Smooth muscle cell (in vitro differentiated cells): Measurements from ENCODE around the gene MAB21L1. TPM values are rescaled to one million over a fixed set of nuclear protein-coding genes. Genes with fewer than 3 reads are reported as not detected.

Experiments used
- DNase-seq: peaks from one replicate; lab custom pipeline; 2025; ENCODE audit not compliant: unreplicated experiment; lab: John Stamatoyannopoulos, UW
- H2AFZ ChIP-seq: fragments of 200-600 bp; sonication (generic); 2 replicates; pipeline ENCODE4 v1.6.0; 2016; ENCODE audit warnings: antibody characterized with exemption, low read depth, mild to moderate bottlenecking
- H3F3A ChIP-seq: fragments of 200-600 bp; sonication (generic); 2 replicates; pipeline ENCODE4 v1.6.0; 2017; ENCODE audit warnings: antibody characterized with exemption, low read depth
- H3K27ac ChIP-seq: fragments of 200-600 bp; sonication (generic); 2 replicates; pipeline ENCODE4 v1.5.1; 2016; ENCODE audit warnings: low read depth, mild to moderate bottlenecking
- H3K27me3 ChIP-seq: fragments of 200-600 bp; sonication (generic); 2 replicates; pipeline ENCODE4 v1.6.1; 2016; ENCODE audit warnings: low read depth, mild to moderate bottlenecking
- H3K36me3 ChIP-seq: fragments of 200-600 bp; sonication (generic); 2 replicates; pipeline ENCODE4 v1.5.1; 2016; ENCODE audit warnings: low read depth
- H3K4me1 ChIP-seq: fragments of 200-600 bp; sonication (generic); 2 replicates; pipeline ENCODE4 v1.5.1; 2016; ENCODE audit warnings: low read depth
- H3K4me2 ChIP-seq: fragments of 200-600 bp; sonication (generic); 2 replicates; pipeline ENCODE4 v1.6.0; 2016; ENCODE audit warnings: mild to moderate bottlenecking
- H3K4me3 ChIP-seq: fragments of 200-600 bp; sonication (generic); 2 replicates; pipeline ENCODE4 v1.5.1; 2016; ENCODE audit warnings: mild to moderate bottlenecking
- H3K79me2 ChIP-seq: fragments of 200-600 bp; sonication (generic); 2 replicates; pipeline ENCODE4 v1.6.0; 2016; ENCODE audit warnings: low read depth, mild to moderate bottlenecking
- H3K9ac ChIP-seq: fragments of 200-600 bp; sonication (generic); 2 replicates; pipeline ENCODE4 v1.6.0; 2016; ENCODE audit warnings: low read depth
- H3K9me3 ChIP-seq: fragments of 200-600 bp; sonication (generic); replicated peaks from 2 replicates; pipeline ENCODE4 v1.5.1; 2016; ENCODE audit warnings: low read depth
- H4K20me1 ChIP-seq: fragments of 200-600 bp; sonication (generic); 2 replicates; pipeline ENCODE4 v1.6.0; 2016; ENCODE audit warnings: low read depth
- WGBS: methylation state at CpG from one replicate; pipeline ENCODE4 v1.1.7; 2016; ENCODE audit warnings: low lambda C conversion rate; 5-methylcytosine and 5-hydroxymethylcytosine counted together
- polyA plus RNA-seq: library from polyadenylated mRNA; unstranded; fragments of >200 nt; fragmentation: Nextera tagmentation; extraction: Ambion mirVana; gene quantifications from 2 replicates; pipeline ENCODE4 v1.2.1, GENCODE V29; 2016
- total RNA-seq: library from RNA; depleted of rRNA; stranded (reverse); fragments of >200 nt; gene quantifications from 2 replicates; pipeline ENCODE4 v1.2.3, GENCODE V29; 2014
- TF ChIP-seq, protein P1 (sequence below): fragments of 200-600 bp; sonication (generic); IDR thresholded peaks from 2 replicates; pipeline ENCODE4 v1.5.1; 2017; ENCODE audit warnings: borderline replicate concordance, mild to moderate bottlenecking, antibody characterized with exemption; ENCODE audit not compliant: insufficient read depth, poor library complexity, severe bottlenecking

MAB21L1 gene
- total and polyA plus RNA-seq, 2 experiments from 2014 or later, result 0.18 TPM; not detected in 1

DNA sequence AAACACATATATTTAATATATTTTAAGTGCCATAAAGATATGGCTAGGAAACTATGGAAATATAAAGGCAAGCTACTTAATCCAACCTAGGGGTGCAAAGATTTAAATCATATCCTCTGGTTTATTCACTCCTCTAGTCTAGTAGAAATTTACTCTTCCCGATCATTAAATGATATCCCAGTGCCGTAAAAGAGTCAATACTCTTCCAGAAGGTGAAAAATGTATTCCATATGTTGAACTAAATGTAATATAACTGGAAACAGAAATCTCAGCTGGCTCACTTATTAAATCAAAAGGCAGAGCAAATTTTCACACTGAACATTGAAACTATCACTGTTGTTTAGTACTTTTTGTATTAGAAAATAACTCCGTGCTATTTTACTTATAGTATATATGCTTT is 11.1 kb downstream of the MAB21L1 start:
- H3K36me3 ChIP-seq, result no peaks in the 10 kb centered on the region
- H3K27me3 ChIP-seq, result peaks cover 30% of the 10 kb centered on the region
- TF ChIP-seq, protein P1, sequence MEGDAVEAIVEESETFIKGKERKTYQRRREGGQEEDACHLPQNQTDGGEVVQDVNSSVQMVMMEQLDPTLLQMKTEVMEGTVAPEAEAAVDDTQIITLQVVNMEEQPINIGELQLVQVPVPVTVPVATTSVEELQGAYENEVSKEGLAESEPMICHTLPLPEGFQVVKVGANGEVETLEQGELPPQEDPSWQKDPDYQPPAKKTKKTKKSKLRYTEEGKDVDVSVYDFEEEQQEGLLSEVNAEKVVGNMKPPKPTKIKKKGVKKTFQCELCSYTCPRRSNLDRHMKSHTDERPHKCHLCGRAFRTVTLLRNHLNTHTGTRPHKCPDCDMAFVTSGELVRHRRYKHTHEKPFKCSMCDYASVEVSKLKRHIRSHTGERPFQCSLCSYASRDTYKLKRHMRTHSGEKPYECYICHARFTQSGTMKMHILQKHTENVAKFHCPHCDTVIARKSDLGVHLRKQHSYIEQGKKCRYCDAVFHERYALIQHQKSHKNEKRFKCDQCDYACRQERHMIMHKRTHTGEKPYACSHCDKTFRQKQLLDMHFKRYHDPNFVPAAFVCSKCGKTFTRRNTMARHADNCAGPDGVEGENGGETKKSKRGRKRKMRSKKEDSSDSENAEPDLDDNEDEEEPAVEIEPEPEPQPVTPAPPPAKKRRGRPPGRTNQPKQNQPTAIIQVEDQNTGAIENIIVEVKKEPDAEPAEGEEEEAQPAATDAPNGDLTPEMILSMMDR, result no peak
- H3K9ac ChIP-seq, result no peak overlapping the region
- DNase-seq, result no peak
- H3F3A ChIP-seq, result no peaks in the 10 kb centered on the region
- peaks cover 11% of the 10 kb centered on the region for H3K4me1 ChIP-seq
- no peaks in the 10 kb centered on the region for H3K9me3 ChIP-seq
- WGBS, result 98% methylated on average over 3 of the region's 3 CpGs
- H3K4me2 ChIP-seq, result no peak overlapping the region
- no peak overlapping the region for H3K4me3 ChIP-seq
- no peak overlapping the region for H3K27ac ChIP-seq
- no peak overlapping the region for H2AFZ ChIP-seq
- no peaks in the 10 kb centered on the region for H3K79me2 ChIP-seq
- peaks cover 8% of the 10 kb centered on the region for H4K20me1 ChIP-seq

DNA sequence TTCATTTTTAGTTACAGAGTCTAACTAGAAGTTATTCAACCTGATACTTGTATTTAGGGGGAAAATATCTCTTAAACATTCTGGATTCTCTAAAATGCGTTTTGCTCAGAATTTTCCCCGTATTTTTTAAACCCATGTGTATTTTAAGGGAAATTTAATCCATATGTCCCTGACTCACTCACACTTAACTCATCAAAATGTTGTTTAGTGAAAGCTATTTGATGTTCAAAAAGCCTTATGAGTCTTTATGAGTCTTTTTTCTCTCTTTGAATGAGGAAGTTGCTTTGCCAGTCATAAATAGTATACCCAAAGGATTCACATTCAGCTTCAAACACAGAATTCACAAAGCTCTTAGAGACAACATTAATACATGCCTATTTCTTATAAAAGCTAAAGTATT is 16.4 kb downstream of the MAB21L1 start:
- peak overlapping the region; percentile 13 for H3K4me2 ChIP-seq
- no peak overlapping the region for H2AFZ ChIP-seq

DNA sequence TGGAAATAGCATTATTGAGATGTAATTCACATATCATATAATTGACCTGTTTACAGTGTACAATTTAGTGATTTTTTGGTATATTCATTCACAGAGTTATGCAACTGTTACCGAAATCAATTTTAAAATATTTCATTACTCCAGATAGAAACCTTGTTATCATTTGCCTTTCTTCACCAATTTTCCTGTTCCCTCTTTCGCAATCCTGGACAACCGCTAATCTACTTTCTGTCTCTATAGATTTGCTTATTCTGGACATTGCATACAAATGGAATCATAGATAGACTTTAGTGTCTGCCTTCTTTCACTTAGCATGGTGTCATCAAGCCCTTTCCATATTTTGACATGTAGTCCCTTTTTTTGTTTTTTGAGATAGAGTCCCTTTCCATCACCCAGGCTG is 19.2 kb downstream of the MAB21L1 start:
- TF ChIP-seq, protein P1, result no peak
- no peak overlapping the region for H3K27ac ChIP-seq
- DNase-seq, result no peak
- WGBS, result 99% methylated on average over 3 of the region's 3 CpGs
- H3K9ac ChIP-seq, result no peak overlapping the region
- H3K36me3 ChIP-seq, result no peaks in the 10 kb centered on the region
- no peak overlapping the region for H2AFZ ChIP-seq
- H3K9me3 ChIP-seq, result no peaks in the 10 kb centered on the region
- H3K27me3 ChIP-seq, result no peaks in the 10 kb centered on the region
- H3K4me2 ChIP-seq, result no peak overlapping the region
- H3F3A ChIP-seq, result no peaks in the 10 kb centered on the region
- no peaks in the 10 kb centered on the region for H3K4me1 ChIP-seq
- no peaks in the 10 kb centered on the region for H4K20me1 ChIP-seq
- no peaks in the 10 kb centered on the region for H3K79me2 ChIP-seq
- H3K4me3 ChIP-seq, result no peak overlapping the region

More for the DNA sequence above, 16.4 kb downstream of the MAB21L1 start:
- Histone ChIP-seq H3K4me1 (no peaks in the 10 kb centered on the region), H3K79me2 (no peaks in the 10 kb centered on the region), H3K4me3 (no peak overlapping the region), H3F3A (no peaks in the 10 kb centered on the region), H3K9me3 (no peaks in the 10 kb centered on the region), H3K9ac (no peak overlapping the region), H3K27ac (no peak overlapping the region), H4K20me1 (no peaks in the 10 kb centered on the region), H3K27me3 (no peaks in the 10 kb centered on the region), H3K36me3 (no peaks in the 10 kb centered on the region)
- WGBS, result 92% methylated on average over 2 of the region's 2 CpGs
- no peak for DNase-seq
- TF ChIP-seq, protein P1, result no peak

DNA sequence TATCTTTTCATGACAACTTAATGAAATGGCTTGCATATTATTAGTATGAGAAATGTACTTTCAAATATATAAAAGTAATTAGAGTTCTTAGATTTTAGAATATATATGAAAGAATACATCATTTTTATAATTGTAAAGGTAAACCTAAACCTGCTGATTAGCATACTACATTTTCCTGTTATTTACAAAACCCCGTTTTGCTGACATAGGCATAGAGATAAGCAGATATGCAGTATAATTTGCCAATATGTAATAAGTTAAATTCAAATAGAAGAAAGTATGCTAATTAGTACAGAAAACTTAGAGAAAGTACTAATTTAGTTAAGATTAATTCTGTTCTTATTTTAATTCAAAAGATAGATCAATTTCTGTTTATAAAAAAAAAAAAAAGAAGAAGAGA is 21.5 kb downstream of the MAB21L1 start:
- H3K36me3 ChIP-seq, result no peaks in the 10 kb centered on the region
- H3K27ac ChIP-seq, result no peak overlapping the region
- H3K27me3 ChIP-seq, result no peaks in the 10 kb centered on the region
- H3K4me1 ChIP-seq, result no peaks in the 10 kb centered on the region
- H3K9me3 ChIP-seq, result no peaks in the 10 kb centered on the region
- no peak for DNase-seq
- H4K20me1 ChIP-seq, result no peaks in the 10 kb centered on the region
- H3K79me2 ChIP-seq, result no peaks in the 10 kb centered on the region
- no peak overlapping the region for H3K4me2 ChIP-seq
- H3K4me3 ChIP-seq, result no peak overlapping the region
- no peak overlapping the region for H2AFZ ChIP-seq
- no peaks in the 10 kb centered on the region for H3F3A ChIP-seq
- TF ChIP-seq, protein P1, result no peak
- WGBS, result 94% methylated on average over 1 of the region's 1 CpG
- no peak overlapping the region for H3K9ac ChIP-seq
